Measurements from ENCODE around the gene FCER2.
"Not testable (repeated sequence)": the region's sequence is repeated elsewhere in the genome, so short reads cannot be mapped to it uniquely, and the experiment has no call there.

The FCER2 gene

DNA sequence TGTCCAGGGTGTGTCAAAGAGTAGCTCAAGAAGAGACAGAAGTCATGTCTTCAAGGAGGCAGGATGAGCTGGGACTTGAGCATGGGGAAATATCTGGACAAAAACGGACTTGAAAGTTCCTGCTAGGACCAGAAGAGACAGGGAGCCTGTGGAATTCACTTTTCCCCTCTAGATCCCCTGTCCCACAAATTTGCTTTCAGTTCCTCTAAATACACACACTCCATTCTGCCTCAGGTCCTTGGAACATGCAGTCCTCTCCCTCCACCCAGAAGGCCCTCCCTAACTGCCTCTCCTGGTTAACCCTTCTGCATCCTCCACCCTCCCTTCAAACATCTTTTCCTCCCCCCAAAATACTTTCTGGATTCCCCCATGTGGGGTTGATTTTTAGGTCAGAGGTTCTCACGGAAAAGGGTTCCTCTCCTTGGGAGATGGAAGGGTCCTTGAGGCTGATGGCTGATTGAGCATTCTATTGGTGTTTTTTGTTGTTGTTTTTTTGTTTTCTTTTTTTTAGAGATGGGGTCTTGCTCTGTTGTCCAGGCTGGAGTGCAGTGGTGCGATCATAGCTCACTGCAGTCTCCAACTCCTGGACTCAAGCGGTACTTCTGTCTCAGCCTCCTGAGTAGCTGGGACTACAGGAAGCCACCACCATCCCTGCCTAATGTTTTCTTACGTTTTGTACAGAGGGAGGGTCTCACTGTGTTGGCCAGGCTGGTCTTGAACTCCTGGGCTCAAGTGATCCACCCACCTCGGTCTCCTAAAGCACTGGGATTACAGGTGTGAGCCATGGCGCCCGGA lies 40.0 kb downstream of the FCER2 start:
- no peak overlapping the region for H3K4me3 ChIP-seq
- H3K27ac ChIP-seq, result no peak overlapping the region

DNA sequence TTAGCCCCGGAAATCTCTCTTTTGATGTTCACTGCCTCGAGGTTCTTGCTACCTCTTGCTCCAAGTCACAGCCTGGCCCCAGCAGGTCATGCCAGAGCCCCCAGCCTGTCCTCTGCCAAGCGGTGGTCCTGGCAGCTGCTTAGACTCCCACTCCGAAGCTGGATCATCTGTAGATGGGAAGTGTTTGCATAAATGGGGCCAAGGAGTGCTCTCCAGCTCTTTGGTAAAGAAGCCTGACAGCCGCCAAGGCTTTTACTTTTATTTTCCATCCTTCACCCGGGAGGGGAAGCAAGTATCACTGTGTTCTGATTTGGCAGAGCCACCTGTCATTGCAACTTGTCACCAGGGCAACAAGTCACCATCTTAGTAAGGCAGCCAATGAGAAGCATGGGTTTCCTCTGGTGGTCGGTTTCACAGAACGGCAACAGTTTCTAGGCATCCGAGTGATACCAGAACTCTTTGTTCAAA lies 43.7 kb downstream of the FCER2 start:
- H3K4me3 ChIP-seq, result no peak overlapping the region

DNA sequence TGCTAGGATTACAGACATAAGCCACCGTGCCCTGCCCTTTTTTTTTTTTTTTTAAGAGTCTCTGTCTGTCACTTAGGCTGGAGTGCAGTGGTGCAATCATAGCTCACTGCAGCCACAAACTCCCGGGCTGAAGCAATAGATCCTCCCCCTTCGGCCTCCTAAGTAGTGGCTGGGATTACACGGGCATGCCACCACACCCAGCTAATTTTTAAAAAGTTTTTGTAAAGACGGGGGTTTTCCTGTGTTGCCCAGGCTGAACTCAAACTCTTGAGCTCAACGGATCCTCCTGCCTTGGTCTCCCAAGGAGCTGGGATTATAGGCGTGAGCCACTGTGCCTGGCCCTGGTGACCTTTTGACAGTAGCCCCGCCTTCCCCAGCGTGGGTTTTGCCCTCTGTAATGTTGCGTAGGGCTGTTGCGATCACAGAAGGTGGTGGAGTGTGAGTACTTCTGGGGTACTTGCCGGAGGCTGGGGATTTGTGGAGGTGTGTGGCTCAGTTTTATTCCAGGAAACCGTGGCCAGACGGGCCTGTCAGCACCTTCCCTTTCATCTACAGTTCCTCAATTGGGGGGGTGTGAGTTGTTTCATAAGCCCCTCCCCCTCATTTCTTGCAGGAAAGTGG lies 44.7 kb downstream of the FCER2 start:
- Histone ChIP-seq H3K4me3 (no peak overlapping the region), H3K27ac (peak overlapping the region in 4 of 21 experiments; percentile 46 to 66 (median 56))

More for the DNA sequence above, 43.7 kb downstream of the FCER2 start:
- H3K27ac ChIP-seq, result peak overlapping the region in 3 of 21 experiments; percentile 44 to 60 (median 59)

DNA sequence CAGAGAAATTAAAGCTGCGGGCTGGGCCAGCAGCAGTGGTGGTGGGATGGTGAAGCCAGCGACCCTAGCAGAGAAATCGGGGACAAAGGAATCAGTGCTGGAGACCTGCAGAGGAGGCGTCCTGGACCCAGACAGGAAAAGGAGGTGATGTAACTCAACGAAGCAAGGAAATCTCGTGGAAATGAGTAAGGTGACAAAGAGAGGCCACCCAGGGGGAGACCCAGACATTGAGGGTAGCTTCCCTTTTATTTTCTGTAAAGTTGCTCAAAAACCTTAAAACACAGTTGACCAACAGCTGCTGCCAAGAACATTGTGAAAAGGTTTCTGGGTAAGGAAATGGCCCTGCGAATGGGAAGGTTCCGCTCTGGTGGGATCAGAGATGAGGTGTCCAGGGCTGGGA lies 46.4 kb downstream of the FCER2 start:
- Histone ChIP-seq H3K4me3 (no peak overlapping the region), H3K27ac (no peak overlapping the region)

DNA sequence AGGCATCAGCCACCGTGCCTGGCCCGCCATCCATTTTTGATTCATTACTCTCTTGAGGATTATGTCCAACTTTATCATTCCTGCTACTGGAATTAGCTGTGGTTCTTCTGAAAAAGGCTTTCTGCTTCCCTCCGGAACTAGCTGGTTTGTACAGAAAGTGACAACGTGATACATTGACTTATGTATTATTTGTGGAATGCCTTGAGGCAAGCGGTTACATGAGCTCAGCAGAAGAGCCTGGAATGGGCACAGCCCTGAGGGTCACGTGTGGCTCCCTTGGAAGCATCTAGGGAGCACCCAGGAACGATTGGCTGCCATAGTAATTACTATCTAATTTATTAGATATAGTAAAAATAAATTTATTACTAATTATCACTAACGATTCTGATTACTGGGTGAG lies 47.5 kb downstream of the FCER2 start:
- Histone ChIP-seq H3K27ac (no peak overlapping the region), H3K4me3 (no peak overlapping the region)

DNA sequence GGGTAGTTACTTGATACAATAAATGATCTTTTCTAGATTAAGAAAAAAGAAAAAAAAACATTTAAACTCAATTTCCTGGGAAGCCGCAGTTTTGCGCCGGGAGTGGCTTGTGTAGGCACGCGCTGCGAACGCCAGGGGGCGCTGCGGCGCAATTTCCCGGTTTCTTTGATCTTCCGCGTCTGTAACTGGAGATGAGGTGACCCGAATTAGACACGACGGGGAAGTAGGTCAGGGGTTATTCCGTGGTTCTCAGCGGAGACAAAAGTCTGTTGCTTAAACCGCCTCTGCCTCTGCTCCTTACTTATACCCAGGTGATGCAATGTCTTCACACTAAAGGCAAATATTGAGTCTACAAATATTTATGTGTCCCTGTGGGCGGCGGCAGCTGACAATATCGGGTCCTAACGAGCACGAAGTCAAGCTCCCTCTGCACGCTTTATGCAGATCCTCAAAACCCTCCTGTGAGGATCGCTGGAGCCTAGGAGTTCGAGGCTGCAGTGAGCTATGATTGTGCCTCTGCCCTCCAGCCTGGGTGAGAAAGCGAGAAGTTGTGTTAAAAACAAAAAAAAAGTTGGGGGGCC lies 49.8 kb downstream of the FCER2 start:
- peak overlapping the region in 2 of 7 experiments; percentile 4 to 6 for H3K4me3 ChIP-seq

DNA sequence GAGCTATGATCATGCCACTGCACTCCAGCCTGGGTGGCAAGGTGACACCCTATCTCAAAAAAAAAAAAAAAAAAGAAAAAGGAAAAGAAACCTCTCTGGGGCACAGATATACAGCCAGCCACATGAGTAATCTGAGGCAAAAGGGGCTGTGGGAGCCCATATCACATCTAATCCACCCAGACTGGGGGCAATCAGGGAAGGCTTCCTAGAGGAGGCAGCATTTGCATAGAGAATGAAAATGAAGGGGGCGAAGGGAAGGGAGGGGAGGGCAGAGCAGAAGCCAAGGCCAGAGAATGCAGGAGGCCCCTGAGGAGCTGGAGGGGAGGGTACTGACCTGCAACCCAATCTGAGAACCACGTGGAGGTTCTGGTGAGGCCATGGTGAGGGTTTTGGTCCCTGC lies 51.8 kb downstream of the FCER2 start:
- Histone ChIP-seq H3K4me3 (no peak overlapping the region), H3K27ac (no peak overlapping the region)

More for the DNA sequence above, 49.8 kb downstream of the FCER2 start:
- H3K27ac ChIP-seq, result peak overlapping the region in 1 of 21 experiments; percentile 51

DNA sequence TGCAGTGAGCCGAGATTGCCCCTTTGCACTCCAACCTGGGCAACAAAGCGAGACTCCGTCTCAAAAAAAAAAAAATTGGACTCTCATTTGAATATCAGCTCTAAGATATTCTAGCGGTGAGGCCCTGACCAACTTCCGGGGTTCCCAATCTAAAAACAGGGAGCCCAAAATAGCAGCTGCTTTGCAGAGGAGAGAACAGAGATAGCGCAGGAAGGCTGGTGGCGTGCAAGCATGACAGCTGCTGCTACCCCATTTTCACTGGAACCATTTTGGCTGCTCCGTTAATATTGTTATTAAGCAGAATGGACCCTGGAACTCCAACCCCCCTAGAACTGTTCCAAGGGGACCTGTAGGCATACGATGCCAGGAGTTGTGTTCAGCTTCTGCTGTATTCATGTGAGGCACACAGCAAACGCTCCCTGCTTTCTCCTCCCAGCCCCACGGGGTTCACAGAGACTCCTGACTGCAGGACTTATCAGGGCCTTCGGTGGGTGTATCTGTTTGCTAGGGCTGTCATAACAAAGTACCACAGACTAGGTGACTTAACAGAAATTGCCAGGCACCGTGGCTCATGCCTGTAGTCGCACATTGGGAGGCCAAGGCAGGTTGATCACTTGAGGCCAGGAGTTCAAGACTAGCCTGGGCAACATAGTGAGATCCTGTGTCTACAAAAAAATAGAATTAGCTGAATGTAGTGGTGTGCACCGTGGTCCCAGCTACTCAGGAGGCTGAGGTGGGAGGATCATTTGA lies 53.5 kb downstream of the FCER2 start:
- Histone ChIP-seq H3K27ac (no peak overlapping the region), H3K4me3 (no peak overlapping the region)

DNA sequence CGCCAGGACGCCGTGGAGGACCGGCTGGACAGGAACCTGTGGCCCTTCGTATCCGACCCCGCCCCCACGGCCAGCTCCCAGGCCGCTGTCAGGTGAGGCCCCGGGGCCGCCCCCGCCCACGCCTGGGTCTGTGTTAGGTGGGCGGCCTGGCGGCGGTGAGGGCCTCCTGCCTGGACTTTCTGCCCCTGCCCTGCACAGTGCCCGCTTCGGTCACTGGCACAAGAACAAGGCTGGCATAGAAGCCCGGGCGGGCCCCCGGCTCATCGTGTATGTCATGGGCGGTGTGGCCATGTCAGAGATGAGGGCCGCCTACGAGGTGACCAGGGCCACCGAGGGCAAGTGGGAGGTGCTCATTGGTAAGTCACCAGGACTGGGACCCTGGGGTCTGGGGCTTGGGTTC lies 54.8 kb downstream of the FCER2 start:
- no peak overlapping the region for H3K4me3 ChIP-seq
- no peak overlapping the region for H3K27ac ChIP-seq

DNA sequence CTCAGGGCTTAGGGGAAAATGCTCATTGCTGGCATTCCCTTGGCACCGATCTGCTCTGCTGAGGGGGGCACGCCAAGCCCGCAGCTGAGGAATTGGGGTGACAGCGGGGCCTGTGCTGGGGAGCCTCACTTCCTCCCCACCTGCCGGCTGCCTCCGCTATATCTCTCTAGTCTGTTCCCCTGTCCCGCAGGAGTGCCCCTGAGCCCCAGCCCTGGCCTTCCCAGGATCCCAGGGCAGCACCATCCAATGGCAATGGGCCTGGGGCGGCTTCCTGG lies 55.6 kb downstream of the FCER2 start:
- Histone ChIP-seq H3K27ac (no peak overlapping the region), H3K4me3 (no peak overlapping the region)

DNA sequence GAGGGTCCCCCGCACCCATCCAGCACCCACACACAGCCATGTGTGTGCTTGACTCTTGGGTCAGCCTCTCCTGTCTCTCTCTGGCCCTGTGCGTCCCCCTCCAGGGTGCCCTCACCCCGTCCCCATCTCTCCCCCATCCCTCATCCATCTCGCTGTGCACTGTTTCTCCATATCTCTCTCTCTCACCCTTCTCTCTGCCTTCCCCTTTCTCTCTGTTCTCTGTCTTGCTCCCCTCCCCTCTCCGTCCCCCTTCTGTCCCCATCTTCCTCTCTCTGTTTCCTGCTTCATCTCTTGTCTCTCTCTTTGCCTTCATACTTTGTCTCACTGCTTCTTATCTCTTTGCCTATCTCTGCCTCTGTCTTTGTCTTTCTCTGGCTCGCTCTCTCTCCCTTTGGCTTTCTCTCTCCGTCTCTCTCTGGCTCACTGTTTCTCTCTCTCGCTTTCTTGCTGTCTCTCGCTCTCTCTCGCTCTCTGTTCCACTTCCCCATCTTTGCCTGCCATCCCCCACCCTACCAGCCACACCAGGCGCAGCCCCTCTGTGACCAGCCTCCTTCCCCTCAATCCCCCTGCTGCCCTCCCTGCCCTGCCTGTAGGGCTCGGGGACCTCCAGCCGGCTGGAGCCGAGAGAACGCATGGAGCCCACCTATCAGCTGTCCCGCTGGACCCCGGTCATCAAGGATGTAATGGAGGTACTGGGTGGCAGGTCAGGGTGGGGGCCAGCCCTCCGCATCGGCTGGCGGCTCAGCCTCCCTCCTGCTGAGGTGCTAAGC lies 56.1 kb downstream of the FCER2 start:
- H3K27ac ChIP-seq, result no peak overlapping the region
- H3K4me3 ChIP-seq, result no peak overlapping the region

DNA sequence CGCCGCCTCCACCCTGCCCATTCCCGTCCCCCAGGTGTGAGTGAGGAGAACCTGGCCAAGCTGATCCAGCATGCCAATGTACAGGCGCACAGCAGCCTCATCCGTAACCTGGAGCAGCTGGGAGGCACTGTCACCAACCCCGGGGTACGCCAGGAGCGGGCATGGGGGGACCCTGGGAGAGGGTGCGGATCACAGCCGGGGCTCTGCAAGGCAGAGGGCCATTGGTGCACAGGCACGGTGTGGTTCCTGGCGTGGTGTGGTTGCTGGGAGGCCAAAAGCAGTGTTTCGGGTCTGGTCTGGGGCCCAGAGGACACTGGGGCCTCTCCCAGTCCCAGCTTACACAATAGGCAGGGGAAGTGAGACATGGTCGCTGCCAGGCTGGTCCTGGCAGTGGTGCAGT lies 56.8 kb downstream of the FCER2 start:
- Histone ChIP-seq H3K27ac (no peak overlapping the region), H3K4me3 (no peak overlapping the region)

DNA sequence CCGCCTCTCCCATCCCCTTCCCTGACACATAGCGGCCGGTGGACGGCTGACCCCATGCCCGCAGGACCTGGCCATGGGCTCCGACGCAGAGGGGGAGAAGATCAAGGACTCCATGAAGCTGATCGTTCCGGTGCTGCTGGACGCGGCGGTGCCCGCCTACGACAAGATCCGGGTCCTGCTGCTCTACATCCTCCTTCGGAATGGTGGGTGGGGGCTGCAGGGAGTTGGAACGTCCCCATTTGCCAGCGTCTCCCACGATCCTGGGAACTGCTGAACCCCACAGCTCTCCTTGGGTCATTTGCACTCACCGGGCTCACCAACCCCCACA lies 57.4 kb downstream of the FCER2 start:
- H3K4me3 ChIP-seq, result no peak overlapping the region
- H3K27ac ChIP-seq, result no peak overlapping the region

DNA sequence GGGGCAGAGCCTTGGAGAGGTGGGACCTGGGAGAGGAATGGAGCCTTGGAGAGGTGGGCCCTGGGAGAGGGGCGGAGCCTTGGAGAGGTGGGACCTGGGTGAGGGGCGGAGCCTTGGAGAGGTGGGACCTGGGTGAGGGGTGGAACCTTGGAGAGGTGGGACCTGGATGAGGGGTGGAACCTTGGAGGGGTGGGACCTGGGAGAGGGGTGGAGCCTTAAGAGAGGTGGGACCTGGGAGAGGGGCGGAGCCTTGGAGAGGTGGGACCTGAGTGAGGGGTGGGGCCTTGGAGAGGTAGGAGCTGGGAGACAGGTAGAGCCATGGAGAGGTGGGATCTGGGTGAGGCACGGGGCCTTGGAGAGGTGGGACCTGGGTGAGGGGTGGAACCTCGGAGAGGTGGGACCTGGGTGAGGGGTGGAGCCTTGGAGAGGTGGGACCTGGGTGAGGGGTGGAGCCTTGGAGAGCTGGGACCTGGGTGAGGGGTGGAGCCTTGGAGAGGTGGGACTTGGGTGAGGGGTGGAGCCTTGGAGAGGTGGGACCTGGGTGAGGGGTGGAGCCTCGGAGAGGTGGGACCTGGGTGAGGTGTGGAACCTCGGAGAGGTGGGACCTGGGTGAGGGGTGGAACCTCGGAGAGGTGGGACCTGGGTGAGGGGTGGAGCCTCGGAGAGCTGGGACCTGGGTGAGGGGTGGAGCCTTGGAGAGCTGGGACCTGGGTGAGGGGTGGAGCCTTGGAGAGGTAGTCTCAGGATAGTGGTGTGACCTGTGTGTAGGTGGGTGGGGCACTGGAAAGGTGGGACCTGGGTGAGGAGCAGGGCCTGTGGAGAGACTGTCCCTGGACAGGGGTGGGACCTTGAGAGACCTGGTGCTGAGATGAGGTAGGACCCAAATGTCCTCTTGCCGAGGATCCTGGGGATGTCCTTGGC lies 58.0 kb downstream of the FCER2 start:
- not testable (repeated sequence) for H3K4me3 ChIP-seq, H3K27ac ChIP-seq

DNA sequence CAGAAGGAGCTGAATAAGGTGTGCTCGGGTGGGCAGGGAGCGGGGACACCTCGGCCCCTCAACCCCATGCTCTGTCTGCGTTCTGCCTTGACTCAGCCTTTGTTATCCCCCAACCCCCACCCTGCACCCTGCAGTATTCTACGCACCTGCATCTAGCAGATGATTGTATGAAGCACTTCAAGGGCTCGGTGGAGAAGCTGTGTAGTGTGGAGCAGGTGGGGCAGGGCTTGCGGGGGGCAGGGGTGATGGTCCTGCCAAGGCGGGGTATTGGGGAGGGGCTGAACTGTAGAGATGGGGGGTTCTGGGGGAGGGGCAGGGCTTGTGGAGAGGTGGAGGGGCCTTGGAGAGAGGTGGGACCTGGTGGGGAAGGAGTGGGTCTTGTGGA lies 58.9 kb downstream of the FCER2 start:
- Histone ChIP-seq H3K27ac (no peak overlapping the region), H3K4me3 (no peak overlapping the region)

DNA sequence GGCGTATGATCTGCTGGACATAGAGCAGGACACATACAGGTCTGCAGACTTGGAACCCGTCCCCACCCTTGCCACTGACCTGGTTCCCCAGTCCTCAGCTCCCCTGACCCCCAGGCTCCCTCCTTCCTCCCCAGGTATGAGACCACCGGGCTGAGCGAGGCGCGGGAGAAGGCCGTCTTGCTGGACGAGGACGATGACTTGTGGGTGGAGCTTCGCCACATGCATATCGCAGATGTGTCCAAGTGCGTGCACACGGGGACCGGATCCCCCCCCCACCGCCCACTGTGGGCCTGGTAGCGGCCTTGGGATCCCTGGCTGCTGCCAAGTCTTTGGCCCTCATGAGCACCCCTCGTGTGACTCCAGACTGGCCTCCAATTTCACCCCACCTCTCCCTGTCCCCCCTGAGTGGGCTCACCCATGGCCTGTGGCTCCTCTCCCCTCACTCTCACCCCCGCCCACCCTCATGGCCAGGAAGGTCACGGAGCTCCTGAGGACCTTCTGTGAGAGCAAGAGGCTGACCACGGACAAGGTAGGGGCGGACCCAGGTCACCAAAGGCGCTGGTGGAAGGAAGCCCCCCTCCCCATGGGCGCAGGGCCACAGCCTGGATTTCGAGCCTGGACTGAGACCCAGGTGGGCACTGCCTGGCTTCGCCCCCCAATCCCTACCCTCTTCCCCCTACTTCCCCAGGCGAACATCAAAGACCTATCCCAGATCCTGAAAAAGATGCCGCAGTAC lies 59.5 kb downstream of the FCER2 start:
- Histone ChIP-seq H3K27ac (no peak overlapping the region), H3K4me3 (no peak overlapping the region)

DNA sequence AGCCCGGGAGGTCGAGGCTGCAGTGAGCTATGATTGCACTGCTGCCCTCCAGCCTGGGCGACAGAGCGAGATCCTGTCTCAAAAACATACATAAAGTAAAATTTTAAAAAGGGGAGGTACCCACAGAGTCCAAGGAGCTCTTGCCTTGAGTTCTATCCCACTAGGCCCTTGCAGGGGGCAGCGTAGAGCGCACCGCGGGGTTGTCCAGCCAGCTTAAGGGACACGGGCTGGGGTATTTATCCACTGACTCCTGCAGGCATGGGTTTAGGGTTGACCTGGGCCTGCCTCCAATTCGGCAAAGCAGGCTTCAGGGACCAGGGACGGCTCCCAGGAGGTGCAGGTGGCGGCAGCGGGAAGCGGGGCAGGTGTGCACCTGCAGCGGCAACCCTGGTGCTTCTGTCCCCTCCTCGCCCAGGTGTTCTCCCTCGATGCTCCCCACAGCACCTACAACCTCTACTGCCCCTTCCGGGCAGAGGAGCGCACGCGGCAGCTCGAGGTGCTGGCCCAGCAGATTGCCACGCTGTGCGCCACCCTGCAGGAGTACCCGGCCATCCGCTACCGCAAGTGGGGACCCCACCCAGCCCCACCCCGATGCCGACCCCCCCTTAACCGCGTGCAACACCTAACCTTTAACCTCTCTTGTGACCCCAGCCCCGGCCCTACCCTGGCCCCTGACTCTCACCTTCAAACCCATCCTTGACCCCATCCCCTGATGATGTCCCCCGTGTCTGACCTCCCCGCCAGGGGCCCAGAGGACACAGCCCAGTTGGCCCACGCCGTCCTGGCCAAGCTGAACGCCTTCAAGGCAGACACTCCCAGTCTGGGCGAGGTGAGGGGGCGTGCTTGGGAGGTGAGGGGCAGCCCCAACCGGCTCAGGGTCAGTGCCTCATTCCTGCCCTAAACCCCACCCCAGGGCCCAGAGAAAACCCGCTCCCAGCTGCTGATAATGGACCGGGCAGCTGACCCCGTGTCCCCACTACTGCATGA lies 60.3 kb downstream of the FCER2 start:
- H3K27ac ChIP-seq, result no peak overlapping the region
- no peak overlapping the region for H3K4me3 ChIP-seq

All from skin epidermis (tissue), 12 donors.